LHCN-M2 (cell line): ENCODE measurements around the gene MUC2. TPM values are rescaled to one million over a fixed set of nuclear protein-coding genes. Genes with fewer than 3 reads are reported as not detected.

Source experiments
- DNase-seq: peaks from one replicate; pipeline ENCODE4 v3.0.0-alpha.2; 2012; ENCODE audit warnings: low read depth
- total RNA-seq: library from RNA; depleted of rRNA; stranded (reverse); fragments of >200 nt; gene quantifications from 2 replicates; pipeline ENCODE4 v1.2.3, GENCODE V29; 2014

The MUC2 gene
- total RNA-seq, 1 experiment from 2014 or later = not detected

DNA sequence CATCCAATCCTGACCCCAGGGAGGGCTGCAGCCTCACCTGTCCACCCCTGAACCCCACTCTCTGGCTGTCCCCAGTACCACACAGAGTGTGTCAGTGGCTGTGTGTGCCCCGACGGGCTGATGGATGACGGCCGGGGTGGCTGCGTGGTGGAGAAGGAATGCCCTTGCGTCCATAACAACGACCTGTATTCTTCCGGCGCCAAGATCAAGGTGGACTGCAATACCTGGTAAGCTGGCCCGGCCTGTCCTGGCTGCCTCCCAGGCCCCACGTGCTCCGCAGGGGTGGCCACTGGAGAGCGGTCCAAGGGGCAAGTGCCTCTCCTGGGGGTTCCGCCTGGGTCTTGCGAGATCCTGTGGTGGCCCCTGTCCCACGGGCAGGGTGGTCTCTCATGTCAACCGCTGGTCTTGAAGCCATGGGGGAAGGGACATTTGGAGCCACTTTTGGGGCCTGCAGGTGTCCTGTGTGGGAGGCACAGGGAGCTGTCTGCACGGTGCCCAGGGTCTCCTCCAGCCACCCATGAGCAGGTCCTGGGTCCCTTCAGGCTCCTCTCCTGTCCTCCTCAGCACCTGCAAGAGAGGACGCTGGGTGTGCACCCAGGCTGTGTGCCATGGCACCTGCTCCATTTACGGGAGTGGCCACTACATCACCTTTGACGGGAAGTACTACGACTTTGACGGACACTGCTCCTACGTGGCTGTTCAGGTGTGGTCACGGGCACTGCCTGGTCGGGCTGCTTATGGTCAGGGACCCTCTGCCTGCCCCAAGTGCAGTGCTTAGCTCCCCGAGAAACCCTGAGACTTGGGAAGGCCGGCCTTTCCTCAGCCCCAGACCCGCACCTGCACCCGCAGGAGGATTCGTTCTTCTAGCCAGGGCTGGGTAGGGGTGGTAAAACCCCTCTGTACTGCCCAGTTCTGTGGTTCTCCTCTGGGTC, 11.8 kb downstream of the MUC2 start:
- DNase-seq = no peak

DNA sequence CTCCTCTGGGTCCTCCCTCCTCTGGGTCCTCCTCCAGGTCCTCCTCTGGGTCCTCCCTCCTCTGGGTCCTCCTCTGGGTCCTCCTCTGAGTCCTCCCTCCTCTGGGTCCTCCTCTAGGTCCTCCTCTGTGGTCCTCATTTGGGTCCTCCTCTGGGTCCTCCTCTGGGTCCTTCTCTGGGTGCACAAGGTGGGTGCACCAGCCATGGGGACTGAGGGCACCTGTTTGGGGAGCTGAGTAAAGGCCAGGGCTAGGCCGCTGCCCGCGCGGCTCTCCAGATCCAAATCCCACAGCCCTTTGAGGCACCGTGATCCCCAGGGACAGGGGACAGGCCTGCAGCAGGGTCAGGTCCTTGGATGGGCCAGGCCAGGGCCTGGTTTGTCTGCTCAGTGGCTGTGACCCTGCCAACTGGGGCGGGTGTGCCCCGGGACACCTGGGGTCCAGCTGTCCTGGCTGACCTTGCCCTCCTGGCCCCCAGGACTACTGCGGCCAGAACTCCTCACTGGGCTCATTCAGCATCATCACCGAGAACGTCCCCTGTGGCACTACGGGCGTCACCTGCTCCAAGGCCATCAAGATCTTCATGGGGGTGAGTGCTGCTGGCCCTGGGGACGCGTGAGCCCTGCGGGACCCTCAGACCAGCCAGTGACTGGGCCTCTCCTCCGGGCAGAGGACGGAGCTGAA, 12.7 kb downstream of the MUC2 start:
- DNase-seq = no peak

DNA sequence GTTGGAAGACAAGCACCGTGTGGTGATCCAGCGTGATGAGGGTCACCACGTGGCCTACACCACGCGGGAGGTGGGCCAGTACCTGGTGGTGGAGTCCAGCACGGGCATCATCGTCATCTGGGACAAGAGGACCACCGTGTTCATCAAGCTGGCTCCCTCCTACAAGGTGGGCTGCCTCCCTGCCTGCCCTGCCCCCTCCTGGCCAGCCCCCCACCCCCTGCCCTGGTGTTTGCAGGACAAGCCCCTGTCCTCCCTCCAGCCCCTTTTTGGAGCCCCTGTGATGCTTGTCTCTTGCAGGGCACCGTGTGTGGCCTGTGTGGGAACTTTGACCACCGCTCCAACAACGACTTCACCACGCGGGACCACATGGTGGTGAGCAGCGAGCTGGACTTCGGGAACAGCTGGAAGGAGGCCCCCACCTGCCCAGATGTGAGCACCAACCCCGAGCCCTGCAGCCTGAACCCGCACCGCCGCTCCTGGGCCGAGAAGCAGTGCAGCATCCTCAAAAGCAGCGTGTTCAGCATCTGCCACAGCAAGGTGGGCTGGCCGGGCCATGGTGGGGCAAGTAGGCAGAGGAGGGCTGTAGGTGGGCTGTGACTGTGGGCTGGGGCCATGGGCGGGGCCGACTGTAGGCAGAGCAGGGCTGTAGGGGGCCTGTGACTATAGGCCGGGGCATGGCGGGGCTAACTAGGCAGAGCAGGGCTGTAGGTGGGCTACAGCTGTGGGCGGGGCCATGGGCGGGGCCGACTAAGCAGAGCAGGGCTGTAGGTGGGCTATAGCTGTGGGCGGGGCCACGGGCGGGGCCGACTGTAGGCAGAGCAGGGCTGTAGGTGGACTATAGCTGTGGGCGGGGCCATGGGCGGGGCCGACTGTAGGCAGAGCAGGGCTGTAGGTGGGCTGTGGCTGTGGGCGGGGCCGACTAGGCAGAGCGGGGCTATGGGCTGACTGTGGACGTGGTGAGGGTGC, 13.6 kb downstream of the MUC2 start:
- no peak for DNase-seq

DNA sequence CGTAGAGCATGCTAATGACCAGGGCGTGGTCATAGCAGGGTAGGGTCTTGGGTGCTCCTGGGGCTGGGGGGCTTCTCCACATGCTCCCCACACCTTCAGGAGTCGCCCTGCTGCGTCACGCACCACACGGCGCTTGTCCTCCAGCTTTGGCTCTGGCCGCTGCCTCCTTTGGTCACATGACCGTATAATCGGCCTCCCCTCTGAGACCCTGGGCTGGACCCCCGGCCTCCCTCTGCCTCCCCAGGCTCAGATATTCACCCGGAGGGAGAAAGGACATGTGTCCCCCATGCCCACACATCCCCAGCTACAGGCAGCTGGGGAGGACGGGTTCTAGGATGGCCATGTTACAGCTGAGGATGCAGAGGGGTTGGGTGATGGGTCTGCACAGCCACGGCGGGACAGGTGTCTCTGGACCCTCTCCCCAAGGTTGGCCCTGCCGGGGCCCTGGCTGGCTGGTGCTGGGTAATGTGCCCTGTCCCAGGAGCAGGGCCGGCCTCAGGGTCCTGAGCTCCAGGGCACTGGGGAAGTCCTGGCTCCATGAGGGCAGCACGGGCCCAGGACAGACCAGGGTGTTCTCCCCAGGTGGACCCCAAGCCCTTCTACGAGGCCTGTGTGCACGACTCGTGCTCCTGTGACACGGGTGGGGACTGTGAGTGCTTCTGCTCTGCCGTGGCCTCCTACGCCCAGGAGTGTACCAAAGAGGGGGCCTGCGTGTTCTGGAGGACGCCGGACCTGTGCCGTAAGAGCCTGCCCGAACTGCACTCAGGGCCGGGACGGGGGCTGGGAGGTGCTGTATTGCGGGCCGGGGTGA, 14.5 kb downstream of the MUC2 start:
- DNase-seq = no peak

DNA sequence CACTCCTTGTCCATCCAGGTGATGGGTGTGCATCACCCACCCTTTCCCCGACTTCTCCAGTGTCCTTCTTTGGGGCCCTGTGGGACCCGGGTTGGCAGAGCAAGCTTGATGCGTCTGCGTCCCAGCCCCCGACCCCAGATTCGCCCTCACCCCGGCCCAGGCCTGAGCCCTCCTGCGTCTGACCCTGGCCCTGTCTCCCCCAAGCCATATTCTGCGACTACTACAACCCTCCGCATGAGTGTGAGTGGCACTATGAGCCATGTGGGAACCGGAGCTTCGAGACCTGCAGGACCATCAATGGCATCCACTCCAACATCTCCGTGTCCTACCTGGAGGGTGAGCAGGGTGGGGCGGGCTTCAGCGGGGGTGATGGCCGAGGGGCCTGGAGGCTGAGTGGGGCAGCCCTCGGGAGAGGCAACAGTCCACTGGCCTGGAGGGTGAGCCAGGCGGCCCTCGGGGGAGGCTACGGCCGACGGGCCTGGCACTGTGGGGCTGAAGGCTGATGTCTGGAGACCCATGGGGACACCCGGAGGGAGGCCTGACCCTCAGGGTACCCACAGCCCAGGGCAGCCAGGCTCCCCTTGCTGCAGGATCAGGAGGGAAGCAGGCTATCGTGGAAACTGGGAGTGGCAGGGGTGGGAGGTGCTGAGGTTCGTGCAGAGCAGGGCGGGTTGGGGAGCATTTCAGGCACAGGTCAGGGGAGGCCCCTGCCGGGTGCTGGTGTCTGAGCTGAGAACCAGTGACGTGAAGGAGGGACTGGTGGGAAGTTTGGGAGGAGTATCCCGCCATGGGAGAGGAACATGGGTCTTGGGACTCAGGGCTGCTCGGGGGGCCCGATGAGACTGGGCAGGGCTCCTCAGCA, 15.3 kb downstream of the MUC2 start:
- no peak for DNase-seq

DNA sequence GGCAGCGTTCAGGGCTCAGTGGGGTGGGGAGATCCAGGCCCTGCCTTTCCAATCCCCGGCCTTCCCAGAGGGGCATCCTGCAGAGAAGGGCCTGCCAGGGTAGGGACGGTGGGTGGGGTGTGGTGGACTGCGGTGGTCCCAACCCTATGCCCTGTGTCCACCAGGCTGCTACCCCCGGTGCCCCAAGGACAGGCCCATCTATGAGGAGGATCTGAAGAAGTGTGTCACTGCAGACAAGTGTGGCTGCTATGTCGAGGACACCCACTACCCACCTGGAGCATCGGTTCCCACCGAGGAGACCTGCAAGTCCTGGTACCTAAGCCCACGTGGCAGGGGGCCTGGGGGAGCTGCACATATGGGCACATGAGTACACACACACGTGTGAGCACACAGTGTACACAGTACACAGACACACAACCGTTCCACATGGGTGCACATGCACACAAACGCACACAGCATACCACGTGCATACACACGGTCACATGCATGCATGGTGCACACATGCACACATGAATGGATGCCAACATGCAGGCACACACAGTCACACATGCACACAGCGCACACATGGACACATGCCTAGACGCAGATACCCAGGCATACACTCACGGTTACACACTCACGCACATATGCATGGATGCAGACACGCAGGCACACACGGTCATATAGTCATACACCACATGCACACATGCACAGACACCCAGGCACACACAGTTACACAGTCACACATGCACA, 16.1 kb downstream of the MUC2 start:
- no peak for DNase-seq

DNA sequence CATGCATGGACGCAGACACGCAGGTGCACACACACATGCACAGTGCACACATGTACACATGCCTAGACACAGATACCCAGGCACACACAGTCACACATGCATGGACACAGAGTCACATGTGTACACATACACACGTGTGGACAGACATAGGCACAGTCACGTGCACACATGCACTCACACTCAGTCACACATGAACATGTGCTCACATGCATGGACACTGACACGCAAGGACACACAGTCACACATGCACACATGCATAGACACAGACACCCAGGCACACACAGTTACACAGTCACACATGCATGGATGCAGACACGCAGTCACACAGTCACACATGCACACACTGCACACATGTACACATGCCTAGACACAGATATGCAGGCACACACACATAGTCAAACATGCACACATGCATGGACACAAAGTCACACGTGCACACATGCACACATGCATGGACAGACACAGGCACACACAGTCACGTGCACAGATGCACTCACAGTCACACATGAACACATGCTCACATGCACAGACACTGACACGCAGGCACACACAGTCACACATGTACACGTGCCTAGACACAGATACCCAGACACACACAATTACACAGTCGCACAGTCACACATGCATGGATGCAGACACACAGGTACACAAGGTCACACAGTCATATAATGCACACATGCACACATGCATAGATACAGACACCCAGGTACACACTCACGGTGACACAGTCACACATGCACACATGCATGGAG, 16.8 kb downstream of the MUC2 start:
- DNase-seq = no peak

DNA sequence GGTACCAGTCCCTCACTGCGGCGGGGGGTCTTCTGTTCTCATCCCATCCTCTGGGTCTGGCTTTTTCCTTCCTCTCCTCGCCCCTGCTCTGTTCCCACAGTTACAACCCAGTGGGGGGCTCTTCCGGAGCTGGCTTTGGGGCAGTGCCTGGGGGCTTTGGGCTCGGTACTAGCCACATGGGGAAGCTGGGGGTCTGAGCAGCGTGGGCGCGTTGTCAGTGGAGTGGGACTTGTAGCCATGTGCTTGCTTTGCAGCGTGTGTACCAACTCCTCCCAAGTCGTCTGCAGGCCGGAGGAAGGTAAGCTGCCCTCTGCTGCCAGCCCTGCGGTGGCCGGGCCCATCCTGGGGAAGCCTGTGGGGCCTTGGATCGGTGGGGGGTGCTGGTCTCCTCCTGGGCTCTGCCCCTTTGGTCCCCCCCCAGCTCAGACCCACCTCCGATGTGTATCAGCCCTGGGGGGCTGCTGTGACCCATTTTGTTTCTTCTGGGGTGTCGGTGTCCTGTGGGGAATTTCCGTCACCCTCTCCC, 17.5 kb downstream of the MUC2 start:
- DNase-seq = no peak

DNA sequence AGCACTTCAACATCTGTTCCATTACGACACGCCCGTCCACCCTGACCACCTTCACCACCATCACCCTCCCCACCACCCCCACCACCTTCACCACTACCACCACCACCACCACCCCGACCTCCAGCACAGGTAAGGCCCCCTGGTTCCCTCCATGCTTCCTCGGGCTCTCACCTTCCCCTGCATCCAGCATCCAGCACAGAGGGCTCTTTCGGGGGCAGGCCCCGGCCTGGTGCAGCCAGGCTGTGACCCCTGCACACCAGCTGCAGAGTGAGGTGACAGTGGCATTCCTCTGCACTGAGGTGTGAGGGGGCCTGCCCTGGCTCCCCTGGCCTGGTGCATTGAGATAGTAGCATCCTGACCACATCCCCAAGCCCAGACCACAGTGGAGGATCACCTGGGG, 18.2 kb downstream of the MUC2 start:
- DNase-seq = no peak

DNA sequence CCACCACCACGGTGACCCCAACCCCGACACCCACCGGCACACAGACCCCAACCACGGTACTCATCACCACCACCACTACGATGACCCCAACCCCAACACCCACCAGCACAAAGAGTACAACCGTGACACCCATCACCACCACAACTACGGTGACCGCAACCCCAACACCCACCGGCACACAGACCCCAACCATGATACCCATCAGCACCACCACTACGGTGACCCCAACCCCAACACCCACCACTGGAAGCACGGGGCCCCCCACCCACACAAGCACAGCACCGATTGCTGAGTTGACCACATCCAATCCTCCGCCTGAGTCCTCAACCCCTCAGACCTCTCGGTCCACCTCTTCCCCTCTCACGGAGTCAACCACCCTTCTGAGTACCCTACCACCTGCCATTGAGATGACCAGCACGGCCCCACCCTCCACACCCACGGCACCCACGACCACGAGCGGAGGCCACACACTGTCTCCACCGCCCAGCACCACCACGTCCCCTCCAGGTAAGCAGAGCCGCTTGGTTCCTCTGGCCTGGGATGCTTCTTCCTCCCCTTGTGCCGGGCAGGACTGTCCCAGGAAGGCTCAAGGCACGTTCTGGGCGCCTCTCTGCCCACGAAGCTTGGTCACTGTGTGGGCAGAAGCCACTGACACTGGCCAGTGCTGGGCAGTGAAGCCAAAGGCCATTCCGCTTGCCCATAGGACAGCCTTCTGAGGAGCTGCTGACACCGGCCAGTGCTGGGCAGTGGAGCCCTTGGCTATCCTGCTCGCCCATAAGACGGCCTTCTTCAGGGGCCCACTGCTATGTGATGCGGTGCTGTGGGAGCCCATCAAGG, 25.1 kb downstream of the MUC2 start:
- no peak for DNase-seq

DNA sequence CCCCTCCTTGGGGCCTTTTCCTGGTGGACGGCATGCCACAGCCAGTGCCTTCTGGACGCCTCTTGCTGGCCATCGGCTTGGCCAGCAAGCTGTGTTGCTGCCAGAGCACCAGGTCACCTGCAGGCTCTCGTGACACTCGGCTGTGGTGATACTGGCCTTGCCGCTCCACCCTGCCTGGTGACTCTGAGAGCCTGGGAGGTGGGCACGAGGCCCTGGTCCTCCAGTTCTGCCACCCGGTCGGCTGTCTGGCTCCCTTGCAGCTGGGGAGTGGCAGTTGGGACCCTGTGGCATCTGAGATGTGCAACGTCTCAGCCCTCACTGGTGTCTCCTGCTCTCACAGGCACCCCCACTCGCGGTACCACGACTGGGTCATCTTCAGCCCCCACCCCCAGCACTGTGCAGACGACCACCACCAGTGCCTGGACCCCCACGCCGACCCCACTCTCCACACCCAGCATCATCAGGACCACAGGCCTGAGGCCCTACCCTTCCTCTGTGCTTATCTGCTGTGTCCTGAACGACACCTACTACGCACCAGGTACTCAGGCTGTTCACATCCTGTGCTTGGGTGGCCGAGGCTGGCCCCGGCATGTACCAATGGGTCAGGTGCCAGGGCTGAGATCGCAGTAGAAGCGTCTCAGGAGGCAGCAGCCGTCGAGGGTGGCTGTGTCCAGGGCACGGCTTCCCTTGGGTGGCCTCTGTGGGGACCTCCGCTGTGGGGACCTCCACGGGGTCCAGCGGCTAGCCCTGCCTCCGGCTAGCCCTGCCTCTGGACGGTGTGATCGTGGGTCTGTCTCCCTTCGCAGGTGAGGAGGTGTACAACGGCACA, 26.0 kb downstream of the MUC2 start:
- no peak for DNase-seq

DNA sequence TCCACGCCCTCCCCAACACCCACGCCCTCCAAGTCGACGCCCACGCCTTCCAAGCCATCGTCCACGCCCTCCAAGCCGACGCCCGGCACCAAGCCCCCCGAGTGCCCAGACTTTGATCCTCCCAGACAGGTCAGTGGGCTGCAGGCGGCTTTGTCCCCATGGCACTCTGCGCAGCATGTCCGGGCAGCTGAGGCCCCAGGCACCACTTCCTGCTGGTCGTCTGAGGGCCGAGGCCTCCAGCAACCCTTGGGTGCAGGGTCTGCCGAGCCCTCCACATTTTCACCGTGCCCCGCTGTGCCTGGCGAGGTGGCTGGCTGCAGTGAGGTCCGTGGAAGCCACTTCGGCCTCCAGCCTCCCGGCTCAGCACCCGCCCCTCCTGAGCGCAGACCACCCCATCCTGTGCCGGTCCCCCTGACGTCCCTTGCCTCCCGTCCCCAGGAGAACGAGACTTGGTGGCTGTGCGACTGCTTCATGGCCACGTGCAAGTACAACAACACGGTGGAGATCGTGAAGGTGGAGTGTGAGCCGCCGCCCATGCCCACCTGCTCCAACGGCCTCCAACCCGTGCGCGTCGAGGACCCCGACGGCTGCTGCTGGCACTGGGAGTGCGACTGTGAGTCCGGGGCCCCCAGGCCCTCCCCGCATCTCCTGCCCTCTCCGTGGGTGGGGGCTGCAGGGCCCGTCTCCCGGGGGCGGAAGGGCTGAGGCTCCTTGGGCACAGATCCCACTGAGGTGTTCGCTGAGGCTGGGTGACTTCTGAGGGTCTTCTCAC, 26.8 kb downstream of the MUC2 start:
- no peak for DNase-seq

DNA sequence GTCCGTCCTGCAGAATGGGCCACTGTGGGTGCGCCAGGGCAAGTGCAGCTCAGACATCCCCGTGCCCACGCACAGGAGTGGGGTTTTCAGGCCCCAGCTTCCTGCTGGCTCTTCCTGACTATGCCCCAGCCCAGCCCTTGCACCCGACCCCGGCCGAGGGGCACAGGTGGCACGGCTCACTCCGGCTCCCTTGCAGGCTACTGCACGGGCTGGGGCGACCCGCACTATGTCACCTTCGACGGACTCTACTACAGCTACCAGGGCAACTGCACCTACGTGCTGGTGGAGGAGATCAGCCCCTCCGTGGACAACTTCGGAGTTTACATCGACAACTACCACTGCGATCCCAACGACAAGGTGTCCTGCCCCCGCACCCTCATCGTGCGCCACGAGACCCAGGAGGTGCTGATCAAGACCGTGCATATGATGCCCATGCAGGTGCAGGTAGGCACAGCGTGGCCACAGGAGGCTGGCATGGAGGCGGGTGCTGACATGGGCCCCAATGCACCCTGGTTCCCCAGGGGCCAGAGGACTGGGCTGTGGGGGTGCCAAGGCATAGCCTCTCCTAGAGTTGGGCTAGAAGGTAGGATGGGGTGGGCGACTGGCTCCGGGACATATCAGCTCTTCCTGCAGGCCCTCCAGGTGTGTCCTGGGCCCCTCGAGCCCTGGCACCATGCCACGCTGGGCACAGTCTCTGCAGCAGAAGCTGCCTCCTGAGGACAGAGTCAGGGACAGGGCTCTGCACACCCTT, 27.7 kb downstream of the MUC2 start:
- no peak for DNase-seq

DNA sequence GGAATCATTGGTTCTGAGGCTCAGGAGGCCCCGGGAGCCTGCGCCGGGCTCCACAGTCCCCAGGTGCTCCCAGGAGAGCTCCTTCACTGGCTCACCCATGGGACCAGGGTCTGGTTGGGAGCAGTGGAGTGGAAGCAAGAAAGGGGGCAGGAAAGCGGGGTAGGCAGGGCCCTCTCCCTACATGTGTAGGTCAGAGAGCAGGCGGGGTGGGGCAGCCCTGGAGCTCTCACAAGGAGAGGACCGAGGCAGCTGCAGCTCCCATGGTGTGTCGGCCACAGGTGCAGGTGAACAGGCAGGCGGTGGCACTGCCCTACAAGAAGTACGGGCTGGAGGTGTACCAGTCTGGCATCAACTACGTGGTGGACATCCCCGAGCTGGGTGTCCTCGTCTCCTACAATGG, 28.3 kb downstream of the MUC2 start:
- DNase-seq = no peak
